Vagina (tissue), 2 donors: ENCODE data around the gene HIVEP2. TPM values are rescaled to one million over a fixed set of nuclear protein-coding genes. Genes with fewer than 3 reads are reported as not detected.

Experiments used
- DNase-seq, 2 donors: peaks; one replicate each; pipeline ENCODE4 v3.0.0-alpha.2; 2017; ENCODE audit errors: extremely low spot score in 2 of 2
- H3K27ac ChIP-seq: fragments of 200-600 bp; sonication (generic); one replicate; pipeline ENCODE4 v1.5.1; 2019
- H3K27me3 ChIP-seq: fragments of 200-600 bp; sonication (generic); one replicate; pipeline ENCODE4 v1.5.1; 2019
- H3K36me3 ChIP-seq, 2 donors: fragments of 200-600 bp; sonication (generic); one replicate each; pipeline ENCODE4 v1.5.1; 2017 to 2019
- H3K4me1 ChIP-seq: fragments of 200-600 bp; sonication (generic); one replicate; pipeline ENCODE4 v1.5.1; 2019
- H3K4me3 ChIP-seq, 2 donors: fragments of 200-600 bp; sonication (generic); 1 replicate in 1 of 2; 2 replicates in 1 of 2; pipeline ENCODE4 v1.5.1; 2016 to 2019
- H3K9me3 ChIP-seq: fragments of 200-600 bp; sonication (generic); one replicate; pipeline ENCODE4 v1.5.1; 2019
- CTCF ChIP-seq, 3 experiments: fragments of 450-650 bp in 2 of 3; fragments of 200-600 bp in 1 of 3; sonication (generic) in 1 of 3; IDR thresholded peaks; one replicate each; pipeline ENCODE4 v1.5.1; 2017 to 2019; ENCODE audit warnings: antibody characterized with exemption in 3 of 3, mild to moderate bottlenecking in 2 of 3, moderate library complexity in 2 of 3
- POLR2A ChIP-seq, 2 donors: fragments of 450-650 bp; IDR thresholded peaks; one replicate each; pipeline ENCODE4 v1.6.1; 2017; ENCODE audit warnings: antibody characterized with exemption in 2 of 2, mild to moderate bottlenecking in 2 of 2, moderate library complexity in 2 of 2
- POLR2AphosphoS5 ChIP-seq, 2 donors: sonication (generic); formaldehyde crosslinking; IDR thresholded peaks; one replicate each; pipeline ENCODE4 v1.9.0; 2017; ENCODE audit warnings: antibody characterized with exemption in 2 of 2, mild to moderate bottlenecking in 2 of 2, low read depth in 1 of 2; ENCODE audit not compliant: insufficient read depth in 1 of 2
- intact Hi-C: fragments of 100-400 bp; cut with DNase I; formaldehyde crosslinking; loops from one replicate; pipeline ENCODE4 v1.15.1; 2023
- total RNA-seq: library from RNA; depleted of rRNA; stranded (reverse); fragments of >200 nt; gene quantifications from one replicate; pipeline ENCODE4 v1.2.3, GENCODE V29; 2016

Gene HIVEP2
- total RNA-seq, 1 donor from 2014 or later = 24.6 TPM

- H3K36me3 ChIP-seq = no peaks in the 10 kb centered on the region
- H3K9me3 ChIP-seq = no peaks in the 10 kb centered on the region
- no peak for DNase-seq
- H3K4me1 ChIP-seq = peaks cover 30% of the 10 kb centered on the region
- H3K4me3 ChIP-seq = no peak overlapping the region
- H3K27me3 ChIP-seq = no peaks in the 10 kb centered on the region
- H3K27ac ChIP-seq = no peak overlapping the region
- intact Hi-C loops = loop anchor here (5.0 kb wide), 1 partner anchor 1690 kb away; no protein-coding TSS in a partner anchor
- TF ChIP-seq POLR2A (IDR thresholded peaks at IDR 0.05) (no peak), POLR2AphosphoS5 (IDR thresholded peaks at IDR 0.05; ENCODE audit: insufficient read depth in 1 of 2, low read depth in 1 of 2) (no peak)
Observed at GRCh38 chr6:142942238-142942637, 2.7 kb downstream of the HIVEP2 start.

- peaks cover 30% of the 10 kb centered on the region for H3K4me1 ChIP-seq
- H3K4me3 ChIP-seq = no peak overlapping the region
- no peaks in the 10 kb centered on the region for H3K27me3 ChIP-seq
- no peak for DNase-seq
- H3K9me3 ChIP-seq = no peaks in the 10 kb centered on the region
- TF ChIP-seq POLR2AphosphoS5 (IDR thresholded peaks at IDR 0.05; ENCODE audit: insufficient read depth in 1 of 2, low read depth in 1 of 2) = no peak
- no peak for TF ChIP-seq CTCF (IDR thresholded peaks at IDR 0.05)
- no peak for TF ChIP-seq POLR2A (IDR thresholded peaks at IDR 0.05)
- H3K27ac ChIP-seq = no peak overlapping the region
- intact Hi-C loops = loop anchor here (5.0 kb wide), 1 partner anchor 1691 kb away; no protein-coding TSS in a partner anchor
- no peaks in the 10 kb centered on the region for H3K36me3 ChIP-seq
Observed at GRCh38 chr6:142941018-142941417, 4.0 kb downstream of the HIVEP2 start.

- intact Hi-C loops = loop anchor here (5.0 kb wide), 1 partner anchor 1692 kb away; no protein-coding TSS in a partner anchor
- TF ChIP-seq POLR2A (IDR thresholded peaks at IDR 0.05) = no peak
- TF ChIP-seq CTCF (IDR thresholded peaks at IDR 0.05) = no peak
- TF ChIP-seq POLR2AphosphoS5 (IDR thresholded peaks at IDR 0.05; ENCODE audit: insufficient read depth in 1 of 2, low read depth in 1 of 2) = no peak
- Histone ChIP-seq H3K27me3 (no peaks in the 10 kb centered on the region), H3K4me1 (peaks cover 30% of the 10 kb centered on the region), H3K27ac (no peak overlapping the region), H3K4me3 (no peak overlapping the region), H3K9me3 (no peaks in the 10 kb centered on the region), H3K36me3 (no peaks in the 10 kb centered on the region)
- no peak for DNase-seq
Observed at GRCh38 chr6:142940487-142940886, 4.5 kb downstream of the HIVEP2 start.

GRCh38 chr6:142938510-142938909 lies 6.5 kb downstream of the HIVEP2 start:
- Histone ChIP-seq H3K9me3 (no peaks in the 10 kb centered on the region), H3K4me1 (peaks cover 23% of the 10 kb centered on the region), H3K36me3 (no peaks in the 10 kb centered on the region), H3K27ac (no peak overlapping the region), H3K27me3 (no peaks in the 10 kb centered on the region), H3K4me3 (no peak overlapping the region)
- DNase-seq = no peak
- TF ChIP-seq CTCF (IDR thresholded peaks at IDR 0.05) (no peak), POLR2A (IDR thresholded peaks at IDR 0.05) (no peak), POLR2AphosphoS5 (IDR thresholded peaks at IDR 0.05; ENCODE audit: insufficient read depth in 1 of 2, low read depth in 1 of 2) (no peak)
- intact Hi-C loops = no loop called here

GRCh38 chr6:142937986-142938385 lies 7.0 kb downstream of the HIVEP2 start:
- TF ChIP-seq POLR2A (IDR thresholded peaks at IDR 0.05) = no peak
- TF ChIP-seq POLR2AphosphoS5 (IDR thresholded peaks at IDR 0.05; ENCODE audit: insufficient read depth in 1 of 2, low read depth in 1 of 2) = no peak
- no peak for TF ChIP-seq CTCF (IDR thresholded peaks at IDR 0.05)
- intact Hi-C loops = no loop called here
- DNase-seq = no peak
- H3K27ac ChIP-seq = no peak overlapping the region
- H3K27me3 ChIP-seq = no peaks in the 10 kb centered on the region
- H3K4me1 ChIP-seq = peaks cover 18% of the 10 kb centered on the region
- no peaks in the 10 kb centered on the region for H3K36me3 ChIP-seq
- no peak overlapping the region for H3K4me3 ChIP-seq
- H3K9me3 ChIP-seq = no peaks in the 10 kb centered on the region
